Caco-2 (cell line): Measurements from ENCODE around the gene BAIAP3. TPM values are rescaled to one million over a fixed set of nuclear protein-coding genes. Genes with fewer than 3 reads are reported as not detected.

ENCODE experiments used
- BruUV-seq: library from RNA; stranded (reverse); fragments of 400-500 nt; replicated peaks from 2 replicates; lab custom pipeline; 2021; lab: Mats Ljungman, UMichigan
- CTCF ChIA-PET: fragments of 300-600 bp; sonication (Branson Sonifier 250); formaldehyde crosslinking; loops from one replicate; lab custom pipeline; 2022; ENCODE audit warnings: antibody characterized with exemption; lab: Charles Lee
- POLR2A ChIA-PET: fragments of 300-600 bp; sonication (Branson Sonifier 250); formaldehyde crosslinking; loops from one replicate; lab custom pipeline; 2022; ENCODE audit warnings: antibody characterized with exemption; lab: Charles Lee
- DNase-seq, 2 experiments: peaks; one replicate each; pipeline versions ENCODE4 v3.0.0 to v3.0.0-alpha.2; 2020 to 2022
- H3K27me3 ChIP-seq: replicated peaks from 2 replicates; pipeline ENCODE4 v1.6.0; 2011; ENCODE audit warnings: low read length; ENCODE audit not compliant: control insufficient read depth, insufficient read depth
- H3K36me3 ChIP-seq: 2 replicates; pipeline ENCODE4 v1.5.1; 2011; ENCODE audit warnings: low read length; ENCODE audit not compliant: control insufficient read depth, insufficient read depth
- H3K4me1 ChIP-seq: fragments of 250-450 bp; sonication (Bioruptor Pico); 2 replicates; pipeline ENCODE4 v1.5.1; 2020; ENCODE audit warnings: mild to moderate bottlenecking
- H3K4me3 ChIP-seq: 2 replicates; pipeline ENCODE4 v1.5.1; 2011; ENCODE audit warnings: low read depth, mild to moderate bottlenecking, control low read depth, low read length
- H3K9me3 ChIP-seq: fragments of 250-450 bp; sonication (Bioruptor Pico); 2 replicates; pipeline ENCODE4 v1.5.1; 2020; ENCODE audit warnings: mild to moderate bottlenecking, moderate library complexity
- H3K27ac Mint-ChIP-seq: one replicate; pipeline ENCODE4 v1.8.0; 2022; ENCODE audit warnings: mixed read lengths; ENCODE audit not compliant: unreplicated experiment
- H3K27me3 Mint-ChIP-seq: one replicate; pipeline ENCODE4 v1.8.0; 2022; ENCODE audit warnings: mixed read lengths; ENCODE audit not compliant: insufficient read depth, unreplicated experiment
- H3K36me3 Mint-ChIP-seq: one replicate; pipeline ENCODE4 v1.8.0; 2022; ENCODE audit warnings: mild to moderate bottlenecking, mixed read lengths; ENCODE audit not compliant: insufficient read depth, unreplicated experiment
- H3K4me1 Mint-ChIP-seq: one replicate; pipeline ENCODE4 v1.8.0; 2022; ENCODE audit warnings: low read depth, mixed read lengths; ENCODE audit not compliant: unreplicated experiment
- H3K4me3 Mint-ChIP-seq: one replicate; pipeline ENCODE4 v1.8.0; 2022; ENCODE audit warnings: mild to moderate bottlenecking, moderate library complexity, mixed read lengths; ENCODE audit not compliant: unreplicated experiment
- H3K9me3 Mint-ChIP-seq: one replicate; pipeline ENCODE4 v1.8.0; 2022; ENCODE audit warnings: mixed read lengths; ENCODE audit not compliant: unreplicated experiment
- CTCF ChIP-seq, 2 experiments: fragments of 200-600 bp in 1 of 2; IDR thresholded peaks; 1 replicate in 1 of 2; 2 replicates in 1 of 2; pipeline versions ENCODE4 v1.5.1 to v1.8.0; 2011 to 2022; ENCODE audit warnings: antibody characterized with exemption in 1 of 2, control low read depth in 1 of 2, inconsistent platforms in 1 of 2, low read depth in 1 of 2, low read length in 1 of 2, mild to moderate bottlenecking in 1 of 2, moderate library complexity in 1 of 2; ENCODE audit not compliant: insufficient read depth in 1 of 2, severe bottlenecking in 1 of 2, unreplicated experiment in 1 of 2
- intact Hi-C: fragments of 100-400 bp; cut with micrococcal nuclease; formaldehyde crosslinking; loops from one replicate; pipeline ENCODE4 v1.10.0; 2022; ENCODE audit not compliant: unreplicated experiment
- total RNA-seq: library from RNA; stranded (reverse); gene quantifications from 2 replicates; pipeline ENCODE4 v1.2.3, GENCODE V29; 2022

BAIAP3 gene
- total RNA-seq, 1 experiment from 2014 or later, result 5.0 TPM

GRCh38 chr16:1342526-1343427 is 9.3 kb downstream of the BAIAP3 start:
- CTCF ChIA-PET, result interaction anchor here (0.6 to 1.7 kb wide), 11 partner anchors 11 to 363 kb away, joined by 3 to 13 read pairs (median 8); partner anchors contain the start of gene PERCC1
- intact Hi-C loops, result no loop called here
- H3K36me3 Mint-ChIP-seq, result peaks cover 8% of the 10 kb centered on the region

GRCh38 chr16:1343428-1344242 is 10.2 kb downstream of the BAIAP3 start:
- H3K36me3 ChIP-seq, result no peaks in the 10 kb centered on the region; the same call in 1 of the 2 replicates
- DNase-seq, result no peak
- no peaks in the 10 kb centered on the region for H3K9me3 ChIP-seq
- Mint-ChIP-seq H3K4me3 (peak overlapping the region; percentile 83), H3K4me1 (peaks cover 8% of the 10 kb centered on the region), H3K27ac (peak overlapping the region; percentile 68), H3K36me3 (peaks cover 8% of the 10 kb centered on the region), H3K9me3 (no peaks in the 10 kb centered on the region), H3K27me3 (peaks cover 3% of the 10 kb centered on the region)
- BruUV-seq, result no TSS peak
- CTCF ChIA-PET, result interaction anchor here (0.6 to 1.7 kb wide), 5 partner anchors 20 to 991 kb away, joined by 3 to 11 read pairs (median 8); partner anchors contain the start of genes AXIN1 and PERCC1
- POLR2A ChIA-PET, result interaction anchor here (1.0 to 1.9 kb wide), 2 partner anchors 34 to 77 kb away, joined by 6 read pairs; partner anchors contain the start of genes UBE2I and UQCC4
- peaks cover under 1% of the 10 kb centered on the region; the same call in 1 of the 2 replicates for H3K27me3 ChIP-seq
- intact Hi-C loops, result no loop called here
- peak overlapping the region; percentile 61 for H3K4me3 ChIP-seq
- H3K4me1 ChIP-seq, result 0 out of 2 replicates have a peak, but pooled peaks cover 3% of the 10 kb centered on the region
- no peak for TF ChIP-seq CTCF (IDR thresholded peaks at IDR 0.05; ENCODE audit: insufficient read depth in 1 of 2, low read depth in 1 of 2, low read length in 1 of 2, severe bottlenecking in 1 of 2, unreplicated experiment in 1 of 2)

More at GRCh38 chr16:1342526-1343427, 9.3 kb downstream of the BAIAP3 start:
- Histone ChIP-seq H3K27me3 (peaks cover 1% of the 10 kb centered on the region; the same call in 1 of the 2 replicates), H3K4me3 (peak overlapping the region; percentile 61), H3K9me3 (no peaks in the 10 kb centered on the region), H3K36me3 (no peaks in the 10 kb centered on the region; the same call in 1 of the 2 replicates), H3K4me1 (0 out of 2 replicates have a peak, but pooled peaks cover 3% of the 10 kb centered on the region)
- Mint-ChIP-seq H3K27ac (peak overlapping the region; percentile 68), H3K4me3 (peak overlapping the region; percentile 83), H3K27me3 (peaks cover 3% of the 10 kb centered on the region), H3K4me1 (peaks cover 8% of the 10 kb centered on the region), H3K9me3 (no peaks in the 10 kb centered on the region)
- POLR2A ChIA-PET, result interaction anchor here (0.5 to 1.9 kb wide), 8 partner anchors 9 to 328 kb away, joined by 3 to 6 read pairs (median 4); partner anchors contain the start of genes GNPTG, TSR3, UBE2I and UQCC4
- peak; percentile 97 to 99 for DNase-seq
- no TSS peak for BruUV-seq
- TF ChIP-seq CTCF (IDR thresholded peaks at IDR 0.05; ENCODE audit: insufficient read depth in 1 of 2, low read depth in 1 of 2, low read length in 1 of 2, severe bottlenecking in 1 of 2, unreplicated experiment in 1 of 2), result no peak
